Fibroblast of lung (primary cell): ENCODE results near the gene GBX2.

Experiments used
- CTCF ChIP-seq, 2 donors: IDR thresholded peaks in 1 of 2; conservative IDR thresholded peaks in 1 of 2; 1 replicate in 1 of 2; 2 replicates in 1 of 2; pipeline ENCODE4 v1.5.1; 2011 to 2012; ENCODE audit warnings: low read length in 2 of 2, control low read depth in 1 of 2, inconsistent platforms in 1 of 2, low read depth in 1 of 2, mild to moderate bottlenecking in 1 of 2
- EZH2 ChIP-seq: IDR thresholded peaks from 2 replicates; pipeline ENCODE4 v1.5.1; 2012; ENCODE audit warnings: low read length, control low read depth, mild to moderate bottlenecking; ENCODE audit errors: missing control alignments

GRCh38 chr2:236123716-236124115 is 44.5 kb downstream of the GBX2 start:
- TF ChIP-seq CTCF (conservative IDR thresholded peaks at IDR 0.05 in 1 of 2, IDR thresholded peaks at IDR 0.05 in 1 of 2; ENCODE audit: low read depth in 1 of 2, low read length in 2 of 2) (no peak), EZH2 (no peak)
